Stomach (tissue), 9 donors: ENCODE measurements around the gene KCNQ1. TPM values are rescaled to one million over a fixed set of nuclear protein-coding genes. Genes with fewer than 3 reads are reported as not detected.

Experiments
- DNase-seq, 2 donors: peaks; one replicate each; pipeline versions ENCODE4 v3.0.0 to v3.0.0-alpha.2; 2013 to 2019
- H3K27ac ChIP-seq, 5 donors: fragments of 200-600 bp in 4 of 5; sonication (generic) in 4 of 5; one replicate each; pipeline ENCODE4 v1.5.1; 2013 to 2019; ENCODE audit warnings: mild to moderate bottlenecking in 1 of 5, moderate library complexity in 1 of 5
- H3K27me3 ChIP-seq, 3 donors: fragments of 200-600 bp; sonication (generic); one replicate each; pipeline ENCODE4 v1.5.1; 2017 to 2019; ENCODE audit warnings: mixed run types in 1 of 3
- H3K36me3 ChIP-seq, 4 donors: fragments of 200-600 bp; sonication (generic); 1 replicate in 3 of 4; 2 replicates in 1 of 4; pipeline ENCODE4 v1.5.1; 2016 to 2019
- H3K4me1 ChIP-seq, 4 donors: fragments of 200-600 bp; sonication (generic); one replicate each; pipeline ENCODE4 v1.5.1; 2016 to 2019
- H3K4me3 ChIP-seq, 4 donors: fragments of 200-600 bp; sonication (generic) in 3 of 4; one replicate each; pipeline ENCODE4 v1.5.1; 2016 to 2019; ENCODE audit warnings: mild to moderate bottlenecking in 1 of 4
- H3K9me3 ChIP-seq, 4 donors: fragments of 200-600 bp; sonication (generic); one replicate each; pipeline ENCODE4 v1.5.1; 2016 to 2019
- EP300 ChIP-seq: sonication (generic); formaldehyde crosslinking; IDR thresholded peaks from one replicate; pipeline ENCODE4 v1.6.1; 2017; ENCODE audit warnings: antibody characterized with exemption
- POLR2A ChIP-seq, 4 donors: fragments of 450-650 bp; IDR thresholded peaks; one replicate each; pipeline ENCODE4 v1.6.1; 2016; ENCODE audit warnings: antibody characterized with exemption in 4 of 4, control low read depth in 2 of 4, mild to moderate bottlenecking in 1 of 4, moderate library complexity in 1 of 4
- POLR2AphosphoS5 ChIP-seq, 3 donors: sonication (generic); formaldehyde crosslinking; IDR thresholded peaks; one replicate each; pipeline ENCODE4 v1.6.1; 2016; ENCODE audit warnings: antibody characterized with exemption in 3 of 3
- WGBS, 5 donors: extraction: QIAGEN DNeasy Blood & Tissue Kit in 3 of 5; methylation state at CpG; one replicate each; pipeline versions ENCODE4 v1.1.5 to v1.1.7; 2013 to 2018; 5-methylcytosine and 5-hydroxymethylcytosine counted together
- intact Hi-C: fragments of 100-400 bp; cut with DNase I; formaldehyde crosslinking; loops from one replicate; pipeline ENCODE4 v1.15.1; 2023; ENCODE audit warnings: low total_unique reads
- polyA plus RNA-seq, 3 donors: library from polyadenylated mRNA; stranded (reverse); fragments of 200-250 nt; gene quantifications; one replicate each; pipeline ENCODE4 v1.2.3, GENCODE V29; 2013
- total RNA-seq, 5 donors: library from RNA; depleted of rRNA; stranded (reverse); fragments of >200 nt; gene quantifications; one replicate each; pipeline versions ENCODE4 v1.1.0 to v1.2.3, GENCODE V29; 2014 to 2016
- TF ChIP-seq, protein P1 (sequence below), 7 experiments: fragments of 450-650 bp in 4 of 7; fragments of 200-600 bp in 3 of 7; sonication (generic) in 3 of 7; IDR thresholded peaks; one replicate each; pipeline ENCODE4 v1.5.1; 2016 to 2019; ENCODE audit warnings: antibody characterized with exemption in 7 of 7, control low read depth in 2 of 7, mild to moderate bottlenecking in 1 of 7
- donor health status: healthy with polysubstance abuse.
- donor health status: Bipolar disorder and iron deficiency.
- donor health status: healthy.

The KCNQ1 gene
- total and polyA plus RNA-seq, 8 donors, result 12.1 to 155 (median 49.0) TPM

DNA sequence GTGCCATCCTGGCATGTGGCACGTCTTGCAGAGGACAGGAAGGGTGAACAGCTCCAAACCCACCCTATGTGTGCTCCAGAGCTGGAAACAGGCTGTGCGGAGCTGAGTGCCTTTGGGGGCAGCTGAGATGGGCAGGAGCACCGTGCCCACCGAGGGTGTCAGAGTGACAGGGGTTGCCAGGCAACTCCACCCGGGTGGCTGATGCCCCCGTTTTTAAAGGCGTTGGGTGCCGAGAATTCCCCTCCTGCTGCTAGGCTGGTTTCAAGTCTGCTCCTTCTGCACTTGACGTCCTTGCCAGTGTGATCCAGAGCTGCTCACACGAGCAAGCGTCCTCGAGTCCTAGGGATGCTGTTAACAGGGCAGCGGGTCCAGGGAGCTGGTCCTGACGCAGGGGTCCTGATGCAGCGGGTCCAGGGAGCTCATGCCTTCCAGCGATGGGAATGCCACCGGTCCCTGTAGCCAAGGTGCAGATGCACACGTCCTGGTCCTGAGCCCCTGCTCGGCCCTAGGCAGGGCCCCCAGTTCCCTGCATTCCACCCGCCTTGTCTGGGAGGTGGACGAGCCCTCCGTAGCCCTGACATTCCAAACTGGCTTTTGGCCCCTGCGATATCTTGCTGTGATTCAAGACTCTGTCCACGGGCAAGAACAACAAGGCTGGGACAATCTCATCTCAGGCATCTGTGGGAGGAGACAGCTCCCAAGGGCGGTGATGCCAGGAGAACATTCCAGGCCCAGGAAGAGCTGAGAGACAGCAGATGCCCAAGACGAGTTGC lies 4.9 kb downstream of the KCNQ1 start:
- Histone ChIP-seq H3K36me3 (no peaks in the 10 kb centered on the region), H3K27me3 (peaks cover 0 to 73% (median 0%) of the 10 kb centered on the region in 3 donors), H3K27ac (no peak overlapping the region), H3K4me1 (peaks cover 15 to 33% (median 31%) of the 10 kb centered on the region in 4 donors), H3K9me3 (no peaks in the 10 kb centered on the region), H3K4me3 (no peak overlapping the region)
- no peak for DNase-seq
- intact Hi-C loops, result no loop called here
- WGBS, 5 donors, result 81 to 89% (median 83%) methylated on average over 15 to 26 of the region's 26 CpGs
- TF ChIP-seq, protein P1, sequence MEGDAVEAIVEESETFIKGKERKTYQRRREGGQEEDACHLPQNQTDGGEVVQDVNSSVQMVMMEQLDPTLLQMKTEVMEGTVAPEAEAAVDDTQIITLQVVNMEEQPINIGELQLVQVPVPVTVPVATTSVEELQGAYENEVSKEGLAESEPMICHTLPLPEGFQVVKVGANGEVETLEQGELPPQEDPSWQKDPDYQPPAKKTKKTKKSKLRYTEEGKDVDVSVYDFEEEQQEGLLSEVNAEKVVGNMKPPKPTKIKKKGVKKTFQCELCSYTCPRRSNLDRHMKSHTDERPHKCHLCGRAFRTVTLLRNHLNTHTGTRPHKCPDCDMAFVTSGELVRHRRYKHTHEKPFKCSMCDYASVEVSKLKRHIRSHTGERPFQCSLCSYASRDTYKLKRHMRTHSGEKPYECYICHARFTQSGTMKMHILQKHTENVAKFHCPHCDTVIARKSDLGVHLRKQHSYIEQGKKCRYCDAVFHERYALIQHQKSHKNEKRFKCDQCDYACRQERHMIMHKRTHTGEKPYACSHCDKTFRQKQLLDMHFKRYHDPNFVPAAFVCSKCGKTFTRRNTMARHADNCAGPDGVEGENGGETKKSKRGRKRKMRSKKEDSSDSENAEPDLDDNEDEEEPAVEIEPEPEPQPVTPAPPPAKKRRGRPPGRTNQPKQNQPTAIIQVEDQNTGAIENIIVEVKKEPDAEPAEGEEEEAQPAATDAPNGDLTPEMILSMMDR (IDR thresholded peaks at IDR 0.05), result no peak
- TF ChIP-seq POLR2AphosphoS5 (IDR thresholded peaks at IDR 0.05) (no peak), EP300 (no peak), POLR2A (IDR thresholded peaks at IDR 0.05) (no peak)

DNA sequence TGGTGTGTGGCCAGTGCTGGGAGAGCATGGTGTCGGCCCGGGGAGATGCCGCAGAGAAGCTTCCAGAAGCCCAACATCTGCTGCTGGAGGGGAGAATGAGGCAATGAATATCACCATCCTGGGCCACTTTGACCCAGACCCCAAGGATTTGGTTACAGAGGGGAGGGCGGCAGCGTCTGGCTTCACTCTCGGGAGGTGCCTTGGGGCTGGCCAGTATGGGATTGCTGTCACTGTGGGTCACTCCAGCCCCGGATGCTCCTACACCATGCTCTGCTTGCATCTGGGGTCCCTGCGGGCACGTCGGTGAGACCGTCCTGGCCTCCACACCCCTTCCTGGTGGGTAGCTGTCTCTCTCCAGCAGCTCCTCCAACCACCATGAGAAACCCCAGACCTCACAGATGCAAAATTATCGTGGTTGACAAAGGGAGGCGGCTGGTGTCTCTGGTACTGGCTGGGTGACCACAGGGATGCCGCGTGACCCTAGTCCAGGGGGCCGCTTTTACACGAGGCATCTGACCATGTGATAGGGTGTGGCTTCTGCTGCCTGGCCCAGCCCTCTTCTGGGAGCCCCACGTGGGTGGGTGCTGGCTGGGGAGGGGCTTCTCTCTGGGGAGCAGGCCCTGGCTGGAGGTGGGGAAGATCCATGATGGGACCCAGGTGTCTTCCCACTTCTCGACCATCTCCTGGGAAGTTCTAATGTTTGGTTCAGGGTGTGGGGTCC lies 5.7 kb downstream of the KCNQ1 start:
- H3K4me3 ChIP-seq, result no peak overlapping the region
- intact Hi-C loops, result no loop called here
- H3K36me3 ChIP-seq, result no peaks in the 10 kb centered on the region
- H3K27me3 ChIP-seq, result peaks cover 0 to 66% (median 0%) of the 10 kb centered on the region in 3 donors
- WGBS, 5 donors, result 76 to 83% (median 80%) methylated on average over 9 to 19 of the region's 19 CpGs
- H3K27ac ChIP-seq, result no peak overlapping the region
- no peak for DNase-seq
- peaks cover 15 to 30% (median 29%) of the 10 kb centered on the region in 4 donors for H3K4me1 ChIP-seq
- no peak for TF ChIP-seq POLR2A (IDR thresholded peaks at IDR 0.05)
- TF ChIP-seq, protein P1 (IDR thresholded peaks at IDR 0.05), result no peak
- H3K9me3 ChIP-seq, result no peaks in the 10 kb centered on the region

DNA sequence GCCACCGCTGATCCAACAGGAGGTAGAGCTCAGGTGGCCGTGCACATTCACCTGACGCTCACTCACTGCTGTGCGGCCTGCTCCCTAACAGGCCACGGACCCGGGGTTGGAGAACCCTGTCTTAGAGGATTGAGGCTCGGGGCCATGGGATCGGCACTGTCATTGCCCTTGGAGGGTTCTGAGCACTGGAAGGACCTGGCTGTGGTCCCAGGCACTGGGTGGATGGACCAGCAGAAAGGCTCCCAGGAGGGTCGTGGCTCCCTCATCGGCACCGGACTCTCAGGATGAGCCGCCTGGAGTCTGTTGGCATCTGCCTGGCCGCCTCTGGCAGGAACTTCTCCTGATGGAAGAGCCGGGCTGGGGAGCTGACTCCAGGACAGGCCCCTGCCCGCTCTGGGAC lies 6.5 kb downstream of the KCNQ1 start:
- H3K36me3 ChIP-seq, result no peaks in the 10 kb centered on the region
- no peaks in the 10 kb centered on the region for H3K9me3 ChIP-seq
- no peak overlapping the region for H3K4me3 ChIP-seq
- DNase-seq, result no peak
- H3K27me3 ChIP-seq, result peaks cover 0 to 57% (median 0%) of the 10 kb centered on the region in 3 donors
- intact Hi-C loops, result no loop called here
- TF ChIP-seq EP300 (no peak), POLR2AphosphoS5 (IDR thresholded peaks at IDR 0.05) (no peak), POLR2A (IDR thresholded peaks at IDR 0.05) (no peak)
- TF ChIP-seq, protein P1 (IDR thresholded peaks at IDR 0.05), result no peak
- no peak overlapping the region for H3K27ac ChIP-seq
- peaks cover 15 to 22% (median 21%) of the 10 kb centered on the region in 4 donors for H3K4me1 ChIP-seq
- WGBS, 5 donors, result 91 to 100% (median 95%) methylated on average over 6 to 15 of the region's 15 CpGs

DNA sequence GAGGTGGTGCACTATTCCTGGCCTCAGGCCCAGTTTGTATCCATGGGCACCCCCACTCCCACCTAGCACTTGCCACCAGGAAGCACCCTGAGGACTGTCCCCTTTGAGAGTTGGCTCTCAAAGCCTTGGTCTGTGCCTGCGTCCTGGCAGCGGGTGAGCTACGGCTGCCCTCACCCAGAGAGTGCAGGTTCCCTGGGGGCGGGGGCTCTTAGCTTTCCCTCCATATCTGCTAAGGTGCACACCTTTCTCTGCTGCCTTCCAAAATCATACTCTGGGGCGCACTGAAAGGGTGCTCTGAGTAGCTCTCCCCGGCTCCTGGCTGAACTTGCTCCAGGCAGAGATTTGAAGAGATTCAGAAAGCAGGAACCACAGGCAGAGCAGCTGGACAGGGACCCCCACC lies 7.1 kb downstream of the KCNQ1 start:
- 69 to 85% (median 72%) methylated on average over 4 to 6 of the region's 6 CpGs for WGBS, 5 donors
- H3K27me3 ChIP-seq, result peaks cover 0 to 52% (median 0%) of the 10 kb centered on the region in 3 donors
- no peaks in the 10 kb centered on the region for H3K9me3 ChIP-seq
- peaks cover 12 to 16% (median 16%) of the 10 kb centered on the region in 4 donors for H3K4me1 ChIP-seq
- no peak for TF ChIP-seq EP300
- TF ChIP-seq, protein P1 (IDR thresholded peaks at IDR 0.05), result no peak
- no peak for TF ChIP-seq POLR2AphosphoS5 (IDR thresholded peaks at IDR 0.05)
- no peak for TF ChIP-seq POLR2A (IDR thresholded peaks at IDR 0.05)
- no peaks in the 10 kb centered on the region for H3K36me3 ChIP-seq
- H3K4me3 ChIP-seq, result no peak overlapping the region
- DNase-seq, result no peak
- intact Hi-C loops, result no loop called here
- H3K27ac ChIP-seq, result no peak overlapping the region
